ENCODE results near the gene OR2L8.

The OR2L8 gene

GRCh38 chr1:247998811-247999210 is 50.2 kb downstream of the OR2L8 start:
- no peak for DNase-seq
